Measurements from ENCODE around the gene IP6K2. TPM values are rescaled to one million over a fixed set of nuclear protein-coding genes. Genes with fewer than 3 reads are reported as not detected.
"Not testable (repeated sequence)": the region's sequence is repeated elsewhere in the genome, so short reads cannot be mapped to it uniquely, and the experiment has no call there.

The IP6K2 gene
- total RNA-seq, 2 experiments from 2014 or later = 41.6 to 43.4 TPM

GRCh38 chr3:48743773-48744172 lies 26.8 kb upstream of the IP6K2 start:
- H3K27ac Mint-ChIP-seq = no peak overlapping the region
- POLR2A ChIA-PET = no interaction called here
- intact Hi-C loops (cut with micrococcal nuclease) = loop anchor here (10.0 kb wide), 1 partner anchor 201 kb away; no protein-coding TSS in a partner anchor
- H3K27me3 Mint-ChIP-seq = no peaks in the 10 kb centered on the region
- no peak for DNase-seq
- peaks cover 7% of the 10 kb centered on the region for H3K36me3 Mint-ChIP-seq
- H3K4me3 Mint-ChIP-seq = no peak overlapping the region
- CTCF ChIA-PET = interaction anchor here (1.4 kb wide), 1 partner anchor 24 kb away, joined by 3 read pairs; no protein-coding TSS in a partner anchor
- H3K9me3 Mint-ChIP-seq = no peaks in the 10 kb centered on the region
- H3K4me1 Mint-ChIP-seq (ENCODE audit: low read depth) = no peaks in the 10 kb centered on the region

GRCh38 chr3:48741226-48741625 lies 24.2 kb upstream of the IP6K2 start:
- CTCF ChIA-PET = interaction anchor here (0.6 to 1.7 kb wide), 6 partner anchors 25 to 837 kb away, joined by 3 to 5 read pairs (median 3); no protein-coding TSS in a partner anchor
- not testable (repeated sequence) for H3K27ac Mint-ChIP-seq
- intact Hi-C loops (cut with micrococcal nuclease) = loop anchor here (10.0 kb wide), 1 partner anchor 204 kb away; no protein-coding TSS in a partner anchor

GRCh38 chr3:48739955-48740823 lies 23.2 kb upstream of the IP6K2 start:
- intact Hi-C loops (cut with micrococcal nuclease) = loop anchor here (10.0 kb wide), 1 partner anchor 205 kb away; no protein-coding TSS in a partner anchor
- no peak overlapping the region for H3K4me3 Mint-ChIP-seq
- POLR2A ChIA-PET = interaction anchor here (0.6 to 0.8 kb wide), 2 partner anchors 23 to 27 kb away, joined by 3 read pairs; partner anchors contain the start of gene IP6K2
- no peaks in the 10 kb centered on the region for H3K36me3 Mint-ChIP-seq
- no peaks in the 10 kb centered on the region for H3K9me3 Mint-ChIP-seq
- H3K27me3 Mint-ChIP-seq = no peaks in the 10 kb centered on the region
- H3K4me1 Mint-ChIP-seq (ENCODE audit: low read depth) = no peaks in the 10 kb centered on the region
- H3K27ac Mint-ChIP-seq = no peak overlapping the region
- CTCF ChIA-PET = interaction anchor here (0.5 to 2.0 kb wide), 32 partner anchors 9 to 815 kb away, joined by 3 to 17 read pairs (median 4); partner anchors contain the start of genes NCKIPSD, SLC25A20 and SLC26A6
- DNase-seq = peak; percentile 74

More at GRCh38 chr3:48741226-48741625, 24.2 kb upstream of the IP6K2 start:
- POLR2A ChIA-PET; H3K4me3 Mint-ChIP-seq; DNase-seq; H3K9me3 Mint-ChIP-seq; H3K4me1 Mint-ChIP-seq (ENCODE audit: low read depth); H3K36me3 Mint-ChIP-seq; H3K27me3 Mint-ChIP-seq: not testable (repeated sequence)

GRCh38 chr3:48739617-48739954 lies 22.6 kb upstream of the IP6K2 start:
- Mint-ChIP-seq H3K27me3 (no peaks in the 10 kb centered on the region), H3K36me3 (no peaks in the 10 kb centered on the region), H3K4me3 (no peak overlapping the region), H3K4me1 (ENCODE audit: low read depth) (no peaks in the 10 kb centered on the region), H3K27ac (no peak overlapping the region), H3K9me3 (no peaks in the 10 kb centered on the region)
- DNase-seq = no peak
- intact Hi-C loops (cut with micrococcal nuclease) = no loop called here
- ChIA-PET POLR2A (interaction anchor here (0.8 kb wide), 1 partner anchor 22 kb away, joined by 3 read pairs; the partner anchor contains the start of gene IP6K2), CTCF (interaction anchor here (0.5 to 2.0 kb wide), 30 partner anchors 8 to 815 kb away, joined by 3 to 17 read pairs (median 4); partner anchors contain the start of genes NCKIPSD, SLC25A20 and SLC26A6)

GRCh38 chr3:48738926-48739616 lies 22.1 kb upstream of the IP6K2 start:
- no peak for DNase-seq
- ChIA-PET POLR2A (interaction anchor here (0.8 kb wide), 1 partner anchor 22 kb away, joined by 3 read pairs; the partner anchor contains the start of gene IP6K2), CTCF (interaction anchor here (0.6 to 2.0 kb wide), 28 partner anchors 8 to 816 kb away, joined by 3 to 17 read pairs (median 4); partner anchors contain the start of genes NCKIPSD, SLC25A20 and SLC26A6)
- no peaks in the 10 kb centered on the region for H3K9me3 Mint-ChIP-seq
- intact Hi-C loops (cut with micrococcal nuclease) = no loop called here
- H3K4me1 Mint-ChIP-seq (ENCODE audit: low read depth) = no peaks in the 10 kb centered on the region
- H3K4me3 Mint-ChIP-seq = no peak overlapping the region
- no peak overlapping the region for H3K27ac Mint-ChIP-seq
- H3K27me3 Mint-ChIP-seq = no peaks in the 10 kb centered on the region
- no peaks in the 10 kb centered on the region for H3K36me3 Mint-ChIP-seq

- ChIA-PET CTCF (interaction anchor here (0.8 to 1.9 kb wide), 5 partner anchors 9 to 338 kb away, joined by 3 to 4 read pairs (median 3); partner anchors contain the start of gene SLC25A20), POLR2A (no interaction called here)
- DNase-seq = no peak
- H3K27me3 Mint-ChIP-seq = no peaks in the 10 kb centered on the region
- no peaks in the 10 kb centered on the region for H3K9me3 Mint-ChIP-seq
- no peaks in the 10 kb centered on the region for H3K4me1 Mint-ChIP-seq (ENCODE audit: low read depth)
- no peaks in the 10 kb centered on the region for H3K36me3 Mint-ChIP-seq
- intact Hi-C loops (cut with micrococcal nuclease) = no loop called here
- no peak overlapping the region for H3K27ac Mint-ChIP-seq
- no peak overlapping the region for H3K4me3 Mint-ChIP-seq
Measured at GRCh38 chr3:48738144-48738536, 21.1 kb upstream of the IP6K2 start.

GRCh38 chr3:48735075-48735767 lies 18.2 kb upstream of the IP6K2 start:
- H3K36me3 Mint-ChIP-seq; intact Hi-C loops (cut with micrococcal nuclease); DNase-seq; H3K4me3 Mint-ChIP-seq; H3K9me3 Mint-ChIP-seq; H3K27me3 Mint-ChIP-seq; POLR2A ChIA-PET; H3K27ac Mint-ChIP-seq; H3K4me1 Mint-ChIP-seq (ENCODE audit: low read depth): not testable (repeated sequence)
- CTCF ChIA-PET = interaction anchor here (1.1 kb wide), 1 partner anchor 20 kb away, joined by 3 read pairs; no protein-coding TSS in a partner anchor

- H3K36me3 Mint-ChIP-seq; intact Hi-C loops (cut with micrococcal nuclease); POLR2A ChIA-PET; H3K4me1 Mint-ChIP-seq (ENCODE audit: low read depth); H3K4me3 Mint-ChIP-seq; DNase-seq; CTCF ChIA-PET; H3K9me3 Mint-ChIP-seq; H3K27ac Mint-ChIP-seq; H3K27me3 Mint-ChIP-seq: not testable (repeated sequence)
Measured at GRCh38 chr3:48734541-48734940, 17.5 kb upstream of the IP6K2 start.

GRCh38 chr3:48733752-48734518 lies 16.9 kb upstream of the IP6K2 start:
- H3K36me3 Mint-ChIP-seq; intact Hi-C loops (cut with micrococcal nuclease); H3K4me1 Mint-ChIP-seq (ENCODE audit: low read depth); CTCF ChIA-PET; H3K27me3 Mint-ChIP-seq; H3K4me3 Mint-ChIP-seq; H3K27ac Mint-ChIP-seq; POLR2A ChIA-PET; H3K9me3 Mint-ChIP-seq; DNase-seq: not testable (repeated sequence)

GRCh38 chr3:48727511-48727910 lies 10.5 kb upstream of the IP6K2 start:
- intact Hi-C loops (cut with micrococcal nuclease) = no loop called here
- H3K4me3 Mint-ChIP-seq = no peak overlapping the region
- H3K27ac Mint-ChIP-seq = no peak overlapping the region
- ChIA-PET POLR2A (no interaction called here), CTCF (no interaction called here)
- H3K9me3 Mint-ChIP-seq = peaks cover 2% of the 10 kb centered on the region
- H3K27me3 Mint-ChIP-seq = no peaks in the 10 kb centered on the region
- H3K4me1 Mint-ChIP-seq (ENCODE audit: low read depth) = no peaks in the 10 kb centered on the region
- no peak for DNase-seq
- H3K36me3 Mint-ChIP-seq = no peaks in the 10 kb centered on the region

GRCh38 chr3:48725185-48725855 lies 8.3 kb upstream of the IP6K2 start:
- DNase-seq; H3K27me3 Mint-ChIP-seq; intact Hi-C loops (cut with micrococcal nuclease); POLR2A ChIA-PET; H3K9me3 Mint-ChIP-seq; H3K4me1 Mint-ChIP-seq (ENCODE audit: low read depth); H3K4me3 Mint-ChIP-seq; H3K27ac Mint-ChIP-seq; H3K36me3 Mint-ChIP-seq: not testable (repeated sequence)
- CTCF ChIA-PET = interaction anchor here (1.7 kb wide), 1 partner anchor 15 kb away, joined by 5 read pairs; no protein-coding TSS in a partner anchor
